HepG2 (cell line): Measurements from ENCODE around the gene RAB30. TPM values are rescaled to one million over a fixed set of nuclear protein-coding genes. Genes with fewer than 3 reads are reported as not detected.
A peak's percentile ranks its signal among the peaks of the same experiment; 100 is the strongest.
"Not testable (repeated sequence)": the region's sequence is repeated elsewhere in the genome, so short reads cannot be mapped to it uniquely, and the experiment has no call there.

Experiments
- ATAC-seq: fragments of 200-7000 bp; cut with Tn5 transposase; 3 replicates; pipeline ENCODE4 v1.9.1; 2020; ENCODE audit warnings: mild to moderate bottlenecking, moderate library complexity
- BruUV-seq: library from RNA; stranded (reverse); fragments of 400-500 nt; replicated peaks from 2 replicates; lab custom pipeline; 2021; lab: Mats Ljungman, UMichigan
- CTCF ChIA-PET: fragments of 300-600 bp; formaldehyde crosslinking; extraction: SDS; loops from one replicate; lab custom pipeline; 2021; ENCODE audit warnings: low total read pairs, inconsistent platforms, low intra/inter-chr PET ratio; lab: Yijun Ruan, JAX
- POLR2A ChIA-PET: fragments of 350-600 bp; sonication (Branson Sonifier 250); formaldehyde crosslinking; loops from one replicate; lab custom pipeline; 2020; ENCODE audit warnings: antibody characterized with exemption, inconsistent platforms; lab: Yijun Ruan, JAX
- DNase-seq: peaks from one replicate; pipeline ENCODE4 v3.0.0-alpha.2; 2015; ENCODE audit warnings: low spot score
- FAIRE-seq: peaks from 3 replicates; lab custom pipeline; 2011; peaks lifted over from hg19 to GRCh38; lab: Jason Lieb, UNC
- H2AFZ ChIP-seq: one replicate; pipeline ENCODE4 v1.6.1; 2011; ENCODE audit warnings: low read length, inconsistent platforms
- H3K27ac ChIP-seq: fragments of 300-600 bp; 3 replicates; pipeline ENCODE4 v1.8.0; 2011; ENCODE audit warnings: mixed run types, mild to moderate bottlenecking, mixed read lengths, low read length, inconsistent platforms; ENCODE audit not compliant: insufficient read depth; ENCODE audit errors: extremely low read length
- H3K27me3 ChIP-seq, 2 experiments: fragments of 200-600 bp in 1 of 2; 2 replicates in 1 of 2; 3 replicates in 1 of 2; pipeline versions ENCODE4 v1.6.0 to v1.8.0; 2011; ENCODE audit warnings: low read length in 2 of 2, mild to moderate bottlenecking in 2 of 2, moderate library complexity in 2 of 2, inconsistent platforms in 1 of 2; ENCODE audit not compliant: insufficient read depth in 2 of 2, control insufficient read depth in 1 of 2
- H3K36me3 ChIP-seq, 2 experiments: fragments of 200-600 bp in 1 of 2; replicated peaks in 1 of 2; 2 replicates in 1 of 2; 3 replicates in 1 of 2; pipeline versions ENCODE4 v1.5.1 to v1.8.0; 2011; ENCODE audit warnings: low read length in 2 of 2, inconsistent platforms in 1 of 2; ENCODE audit not compliant: insufficient read depth in 2 of 2, control insufficient read depth in 1 of 2
- H3K4me1 ChIP-seq: 2 replicates; pipeline ENCODE4 v1.5.1; 2012; ENCODE audit warnings: low read length, inconsistent platforms; ENCODE audit not compliant: insufficient read depth
- H3K4me2 ChIP-seq: 2 replicates; pipeline ENCODE4 v1.6.0; 2011; ENCODE audit warnings: low read depth, low read length, inconsistent platforms
- H3K4me3 ChIP-seq, 3 experiments: fragments of 200-600 bp in 1 of 3; sonication (generic), shearing (Covaris generic) in 1 of 3; replicated peaks in 1 of 3; 2 replicates each; pipeline ENCODE4 v1.5.1; 2011 to 2016; ENCODE audit warnings: low read length in 3 of 3, inconsistent platforms in 2 of 3, low read depth in 2 of 3, mild to moderate bottlenecking in 2 of 3, control low read depth in 1 of 3, mixed read lengths in 1 of 3; ENCODE audit not compliant: insufficient read depth in 1 of 3
- H3K79me2 ChIP-seq: one replicate; pipeline ENCODE4 v1.6.1; 2011; ENCODE audit warnings: low read length, inconsistent platforms; ENCODE audit not compliant: insufficient read depth
- H3K9ac ChIP-seq: 2 replicates; pipeline ENCODE4 v1.6.0; 2011; ENCODE audit warnings: mild to moderate bottlenecking, low read depth, low read length, inconsistent platforms; ENCODE audit not compliant: insufficient read depth
- H3K9me3 ChIP-seq: 2 replicates; pipeline ENCODE4 v1.5.1; 2012; ENCODE audit warnings: mild to moderate bottlenecking, low read length
- H4K20me1 ChIP-seq: 2 replicates; pipeline ENCODE4 v1.6.0; 2011; ENCODE audit warnings: inconsistent platforms, mild to moderate bottlenecking, low read length, moderate library complexity; ENCODE audit not compliant: insufficient read depth
- DRAP1 ChIP-seq: IDR thresholded peaks from 2 replicates; pipeline ENCODE4 v1.6.1; 2016; ENCODE audit warnings: missing genetic modification reagents, missing compliant biosample characterization
- ETV5 ChIP-seq: IDR thresholded peaks from 2 replicates; pipeline ENCODE4 v1.6.1; 2018; ENCODE audit warnings: missing biosample characterization, missing genetic modification reagents, inconsistent platforms, borderline replicate concordance
- NR2F6 ChIP-seq, 2 experiments: IDR thresholded peaks; 2 replicates each; pipeline ENCODE4 v1.6.1; 2016; ENCODE audit warnings: antibody characterized with exemption in 1 of 2, mild to moderate bottlenecking in 1 of 2
- PAXIP1 ChIP-seq: sonication (generic); formaldehyde crosslinking; conservative IDR thresholded peaks from 2 replicates; pipeline ENCODE4 v1.4.0; 2020; ENCODE audit warnings: mild to moderate bottlenecking, missing genetic modification reagents, moderate library complexity
- PHF21A ChIP-seq: sonication (generic); formaldehyde crosslinking; IDR thresholded peaks from 2 replicates; pipeline ENCODE4 v1.5.0; 2020; ENCODE audit warnings: mild to moderate bottlenecking, missing genetic modification reagents
- POGZ ChIP-seq: sonication (generic); formaldehyde crosslinking; IDR thresholded peaks from 2 replicates; pipeline ENCODE4 v1.4.0; 2020; ENCODE audit warnings: mild to moderate bottlenecking, missing genetic modification reagents
- RARA ChIP-seq: IDR thresholded peaks from 2 replicates; pipeline ENCODE4 v1.6.1; 2016; ENCODE audit warnings: missing genetic modification reagents, missing compliant biosample characterization
- SALL1 ChIP-seq: sonication (generic); formaldehyde crosslinking; IDR thresholded peaks from 2 replicates; pipeline ENCODE4 v1.8.0; 2022; ENCODE audit warnings: mild to moderate bottlenecking, missing genetic modification reagents
- TEAD3 ChIP-seq: optimal IDR thresholded peaks from 2 replicates; pipeline ENCODE3; 2016; ENCODE audit warnings: borderline replicate concordance
- ZBTB38 ChIP-seq: sonication (generic); formaldehyde crosslinking; IDR thresholded peaks from 2 replicates; pipeline ENCODE4 v1.5.1; 2020; ENCODE audit warnings: mild to moderate bottlenecking, missing genetic modification reagents
- ZBTB4 ChIP-seq: sonication (generic); formaldehyde crosslinking; IDR thresholded peaks from 2 replicates; pipeline ENCODE4 v1.4.0; 2020; ENCODE audit warnings: missing genetic modification reagents, mild to moderate bottlenecking, borderline replicate concordance
- ZBTB7B ChIP-seq: sonication (generic); formaldehyde crosslinking; IDR thresholded peaks from 2 replicates; pipeline ENCODE4 v1.4.0; 2020; ENCODE audit warnings: missing genetic modification reagents
- ZMYM4 ChIP-seq: sonication (generic); formaldehyde crosslinking; IDR thresholded peaks from 2 replicates; pipeline ENCODE4 v1.8.1; 2023; ENCODE audit warnings: mild to moderate bottlenecking, missing genetic modification reagents
- ZNF33A ChIP-seq: sonication (generic); formaldehyde crosslinking; IDR thresholded peaks from 2 replicates; pipeline ENCODE4 v1.5.1; 2020; ENCODE audit warnings: missing genetic modification reagents, mild to moderate bottlenecking, moderate library complexity, borderline replicate concordance
- ZNF644 ChIP-seq: IDR thresholded peaks from 2 replicates; pipeline ENCODE4 v1.6.1; 2016; ENCODE audit warnings: low read depth
- ZNF776 ChIP-seq: sonication (generic); formaldehyde crosslinking; IDR thresholded peaks from 2 replicates; pipeline ENCODE4 v1.4.0; 2020; ENCODE audit warnings: mild to moderate bottlenecking, missing genetic modification reagents
- WGBS: methylation state at CpG from one replicate; pipeline ENCODE4 v1.1.6; 2017; ENCODE audit warnings: low lambda C conversion rate; 5-methylcytosine and 5-hydroxymethylcytosine counted together
- in situ Hi-C: cut with HindIII; loops from 2 replicates; pipeline ENCODE4 v1.10.0; 2017; ENCODE audit warnings: low pct_unique_long_range_greater_than_20kb; ENCODE audit not compliant: extremely low pct_ligation_motif_present
- intact Hi-C: fragments of 100-400 bp; cut with micrococcal nuclease; formaldehyde crosslinking; loops from one replicate; pipeline ENCODE4 v1.10.0; 2022; ENCODE audit not compliant: unreplicated experiment
- polyA plus RNA-seq, 8 experiments: library from polyadenylated mRNA; depleted of rRNA in 3 of 8; stranded (reverse) in 7 of 8; unstranded in 1 of 8; fragments of >200 nt; fragmentation: Illumina TruSeq in 4 of 8; extraction: Trizol in 4 of 8; gene quantifications; 2 replicates each; pipeline versions ENCODE4 v1.2.1 to v1.2.3, GENCODE V29; 2011 to 2016; ENCODE audit warnings: low read depth in 4 of 8, missing spikeins in 1 of 8, mixed read lengths in 1 of 8; ENCODE audit not compliant: insufficient read depth in 1 of 8
- total RNA-seq, 5 experiments: library from RNA; depleted of rRNA; stranded (reverse); fragments of >200 nt; fragmentation: Illumina TruSeq; extraction: Trizol; gene quantifications; 2 replicates each; pipeline ENCODE4 v1.2.3, GENCODE V29; 2016; ENCODE audit warnings: low read depth in 1 of 5

The RAB30 gene
- total and polyA plus RNA-seq, 2 of the 13 experiments (the other 11 are each of a cell fraction or from before 2014, with no cell fraction given): 3.7 to 5.0 TPM

- BruUV-seq; CTCF ChIA-PET; FAIRE-seq; H3K36me3 ChIP-seq; H3K79me2 ChIP-seq; intact Hi-C loops; in situ Hi-C loops; H3K27me3 ChIP-seq; H4K20me1 ChIP-seq; H3K9me3 ChIP-seq; TF ChIP-seq NR2F6 (CRISPR knock-in tag; IDR thresholded peaks at IDR 0.05): not testable (repeated sequence)
- DNase-seq (peak; percentile 35), ATAC-seq (peak; percentile 81)
- H3K4me3 ChIP-seq: peak overlapping the region in 2 of 3 experiments; percentile 8 to 48; a peak in 2 of 6 replicates
- H3K27ac ChIP-seq: peak overlapping the region; percentile 49
- peaks cover 32% of the 10 kb centered on the region for H3K4me1 ChIP-seq
- H3K4me2 ChIP-seq: peak overlapping the region; percentile 76
- 15% methylated on average over 7 of the region's 9 CpGs for WGBS
- peak overlapping the region; percentile 15; the same call in 1 of the 2 replicates for H3K9ac ChIP-seq
- H2AFZ ChIP-seq: peak overlapping the region; percentile 42
- POLR2A ChIA-PET: interaction anchor here (0.7 to 2.2 kb wide), 5 partner anchors 10 to 201 kb away, joined by 3 to 10 read pairs (median 5); partner anchors contain the start of gene PCF11
- TF ChIP-seq ZNF776 (CRISPR knock-in tag): peak; percentile 66; the same call in 1 of the 2 replicates
- peak; percentile 55; the same call in 1 of the 2 replicates for TF ChIP-seq ZBTB7B (CRISPR knock-in tag)
- TF ChIP-seq ZBTB4 (CRISPR knock-in tag): peak; percentile 18; the same call in 1 of the 2 replicates
- peak; percentile 15; the same call in 1 of the 2 replicates for TF ChIP-seq ETV5 (CRISPR knock-in tag)
- peak; percentile 56 for TF ChIP-seq ZMYM4 (CRISPR knock-in tag)
- TF ChIP-seq DRAP1: 0 out of 2 replicates have a peak, but pooled peaks have one; percentile 8
- TF ChIP-seq ZNF33A: 0 out of 2 replicates have a peak, but pooled peaks have one; percentile 53
- TF ChIP-seq SALL1: peak; percentile 60; the same call in 1 of the 2 replicates
- TF ChIP-seq PHF21A (CRISPR knock-in tag): 0 out of 2 replicates have a peak, but pooled peaks have one; percentile 19
- TF ChIP-seq NR2F6 (IDR thresholded peaks at IDR 0.05): 0 out of 2 replicates have a peak, but pooled peaks have one; percentile 33
- TF ChIP-seq PAXIP1 (CRISPR knock-in tag): peak; percentile 68
- peak; percentile 58 for TF ChIP-seq POGZ (CRISPR knock-in tag)
- 0 out of 2 replicates have a peak, but pooled peaks have one; percentile 28 for TF ChIP-seq RARA (CRISPR knock-in tag)
- peak; percentile 10 for TF ChIP-seq TEAD3
- TF ChIP-seq ZNF644: 0 out of 2 replicates have a peak, but pooled peaks have one; percentile 37
- 0 out of 2 replicates have a peak, but pooled peaks have one; percentile 20 for TF ChIP-seq ZBTB38
These were observed 115.8 kb downstream of the RAB30 start for GRCh38 chr11:82955736-82956453.
